A673 (cell line): ENCODE data around the gene CHIC2.

Experiments used
- EZH2 ChIP-seq: fragments of 200-600 bp; sonication (generic); IDR thresholded peaks from 2 replicates; pipeline ENCODE4 v1.6.1; 2017; ENCODE audit warnings: borderline replicate concordance, low read depth, mild to moderate bottlenecking, mixed read lengths, antibody characterized with exemption, low read length; ENCODE audit not compliant: poor library complexity, severe bottlenecking
- TF ChIP-seq, protein P1 (sequence below): fragments of 300-800, 200-600 bp; sonication (generic); conservative IDR thresholded peaks from 2 replicates; pipeline ENCODE4 v1.5.1; 2017; ENCODE audit warnings: low read depth, mild to moderate bottlenecking, antibody characterized with exemption, low read length, moderate library complexity, mixed read lengths

GRCh38 chr4:54074381-54074780 is 10.0 kb upstream of the CHIC2 start:
- TF ChIP-seq, protein P1, sequence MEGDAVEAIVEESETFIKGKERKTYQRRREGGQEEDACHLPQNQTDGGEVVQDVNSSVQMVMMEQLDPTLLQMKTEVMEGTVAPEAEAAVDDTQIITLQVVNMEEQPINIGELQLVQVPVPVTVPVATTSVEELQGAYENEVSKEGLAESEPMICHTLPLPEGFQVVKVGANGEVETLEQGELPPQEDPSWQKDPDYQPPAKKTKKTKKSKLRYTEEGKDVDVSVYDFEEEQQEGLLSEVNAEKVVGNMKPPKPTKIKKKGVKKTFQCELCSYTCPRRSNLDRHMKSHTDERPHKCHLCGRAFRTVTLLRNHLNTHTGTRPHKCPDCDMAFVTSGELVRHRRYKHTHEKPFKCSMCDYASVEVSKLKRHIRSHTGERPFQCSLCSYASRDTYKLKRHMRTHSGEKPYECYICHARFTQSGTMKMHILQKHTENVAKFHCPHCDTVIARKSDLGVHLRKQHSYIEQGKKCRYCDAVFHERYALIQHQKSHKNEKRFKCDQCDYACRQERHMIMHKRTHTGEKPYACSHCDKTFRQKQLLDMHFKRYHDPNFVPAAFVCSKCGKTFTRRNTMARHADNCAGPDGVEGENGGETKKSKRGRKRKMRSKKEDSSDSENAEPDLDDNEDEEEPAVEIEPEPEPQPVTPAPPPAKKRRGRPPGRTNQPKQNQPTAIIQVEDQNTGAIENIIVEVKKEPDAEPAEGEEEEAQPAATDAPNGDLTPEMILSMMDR: no peak
- no peak for TF ChIP-seq EZH2
